H9 (cell line): ENCODE results near the gene TMEM242. TPM values are rescaled to one million over a fixed set of nuclear protein-coding genes. Genes with fewer than 3 reads are reported as not detected.

Experiments used
- DNase-seq: peaks from one replicate; pipeline ENCODE4 v3.0.0-alpha.2; 2017
- H2AFZ ChIP-seq: one replicate; pipeline ENCODE4 v1.6.1; 2013; ENCODE audit warnings: mild to moderate bottlenecking, low read length, control low read depth, moderate library complexity
- H2AK5ac ChIP-seq: 2 replicates; pipeline ENCODE4 v1.6.1; 2013; ENCODE audit warnings: low read length, control low read depth, mixed read lengths; ENCODE audit not compliant: insufficient read length
- H2BK120ac ChIP-seq: one replicate; pipeline ENCODE4 v1.6.1; 2013; ENCODE audit warnings: low read depth, mild to moderate bottlenecking, low read length, control low read depth, inconsistent platforms; ENCODE audit not compliant: poor library complexity, severe bottlenecking
- H2BK12ac ChIP-seq: 2 replicates; pipeline ENCODE4 v1.6.1; 2013; ENCODE audit warnings: low read length, control low read depth, mixed read lengths, low read depth; ENCODE audit not compliant: insufficient read length
- H2BK15ac ChIP-seq: 2 replicates; pipeline ENCODE4 v1.6.1; 2013; ENCODE audit warnings: low read depth, low read length, control low read depth
- H2BK20ac ChIP-seq: one replicate; pipeline ENCODE4 v1.6.1; 2013; ENCODE audit warnings: low read depth, mild to moderate bottlenecking, low read length, control low read depth, inconsistent platforms; ENCODE audit not compliant: poor library complexity, severe bottlenecking
- H2BK5ac ChIP-seq: 2 replicates; pipeline ENCODE4 v1.6.1; 2013; ENCODE audit warnings: low read length, control low read depth, mixed read lengths; ENCODE audit not compliant: insufficient read length
- H3K14ac ChIP-seq: 2 replicates; pipeline ENCODE4 v1.6.1; 2013; ENCODE audit warnings: low read length, control low read depth; ENCODE audit not compliant: insufficient read depth
- H3K18ac ChIP-seq: 2 replicates; pipeline ENCODE4 v1.6.1; 2013; ENCODE audit warnings: low read depth, mild to moderate bottlenecking, mixed read lengths, low read length, control low read depth; ENCODE audit not compliant: insufficient read length
- H3K23ac ChIP-seq: 2 replicates; pipeline ENCODE4 v1.6.1; 2013; ENCODE audit warnings: low read length, control low read depth, mixed read lengths, low read depth; ENCODE audit not compliant: insufficient read length
- H3K23me2 ChIP-seq: 2 replicates; pipeline ENCODE4 v1.6.1; 2013; ENCODE audit warnings: low read depth, mild to moderate bottlenecking, mixed read lengths, low read length, control low read depth; ENCODE audit not compliant: insufficient read length, poor library complexity, severe bottlenecking
- H3K27ac ChIP-seq: 2 replicates; pipeline ENCODE4 v1.5.1; 2013; ENCODE audit warnings: low read length, control low read depth, mixed read lengths, low read depth; ENCODE audit not compliant: insufficient read length
- H3K27me3 ChIP-seq: 2 replicates; pipeline ENCODE4 v1.6.1; 2013; ENCODE audit warnings: low read length, control low read depth, inconsistent platforms; ENCODE audit not compliant: insufficient read depth
- H3K4ac ChIP-seq: 2 replicates; pipeline ENCODE4 v1.6.1; 2013; ENCODE audit warnings: low read depth, mild to moderate bottlenecking, control low read depth, inconsistent platforms, low read length, moderate library complexity
- H3K4me1 ChIP-seq: 2 replicates; pipeline ENCODE4 v1.6.1; 2013; ENCODE audit warnings: low read length, control low read depth, inconsistent platforms; ENCODE audit not compliant: insufficient read depth
- H3K4me2 ChIP-seq: 2 replicates; pipeline ENCODE4 v1.6.1; 2013; ENCODE audit warnings: low read length, control low read depth, mixed read lengths; ENCODE audit not compliant: insufficient read length, insufficient read depth
- H3K56ac ChIP-seq: 2 replicates; pipeline ENCODE4 v1.6.1; 2013; ENCODE audit warnings: low read depth, mild to moderate bottlenecking, mixed read lengths, low read length, control low read depth; ENCODE audit not compliant: insufficient read length
- H3K79me1 ChIP-seq: 2 replicates; pipeline ENCODE4 v1.6.1; 2013; ENCODE audit warnings: low read depth, mild to moderate bottlenecking, moderate library complexity, low read length, control low read depth, inconsistent platforms; ENCODE audit not compliant: insufficient read depth, poor library complexity, severe bottlenecking
- H3K79me2 ChIP-seq: 2 replicates; pipeline ENCODE4 v1.6.1; 2013; ENCODE audit warnings: low read length, control low read depth, inconsistent platforms; ENCODE audit not compliant: insufficient read depth
- H3K9ac ChIP-seq: 2 replicates; pipeline ENCODE4 v1.6.1; 2013; ENCODE audit warnings: low read length, control low read depth, mixed read lengths; ENCODE audit not compliant: insufficient read length; ENCODE audit errors: extremely low read depth
- H3K9me3 ChIP-seq: one replicate; pipeline ENCODE4 v1.6.1; 2013; ENCODE audit warnings: low read depth, low read length, inconsistent platforms; ENCODE audit not compliant: control insufficient read depth
- H3T11ph ChIP-seq: one replicate; pipeline ENCODE4 v1.6.1; 2013; ENCODE audit warnings: mild to moderate bottlenecking, low read length, control low read depth, inconsistent platforms
- H4K20me1 ChIP-seq: one replicate; pipeline ENCODE4 v1.6.1; 2013; ENCODE audit not compliant: control insufficient read depth, insufficient read length, insufficient read depth
- H4K5ac ChIP-seq: 2 replicates; pipeline ENCODE4 v1.6.1; 2013; ENCODE audit warnings: low read depth, mild to moderate bottlenecking, mixed read lengths, low read length, control low read depth; ENCODE audit not compliant: insufficient read length
- H4K8ac ChIP-seq: replicated peaks from 2 replicates; pipeline ENCODE4 v1.6.1; 2013; ENCODE audit warnings: low read length, control low read depth, mixed read lengths, low read depth; ENCODE audit not compliant: insufficient read length
- H4K91ac ChIP-seq: 2 replicates; pipeline ENCODE4 v1.6.1; 2013; ENCODE audit warnings: low read depth, mild to moderate bottlenecking, moderate library complexity, mixed read lengths, low read length, control low read depth; ENCODE audit not compliant: insufficient read length
- H3K27ac Mint-ChIP-seq, 3 experiments: 2 replicates in 2 of 3; 3 replicates in 1 of 3; pipeline ENCODE4 v1.8.0; 2020 to 2021; ENCODE audit warnings: mixed read lengths in 3 of 3, mild to moderate bottlenecking in 1 of 3, moderate library complexity in 1 of 3
- H3K27me3 Mint-ChIP-seq: 2 replicates; pipeline ENCODE4 v1.8.0; 2021; ENCODE audit warnings: low read depth, mild to moderate bottlenecking, moderate library complexity, mixed read lengths
- H3K36me3 Mint-ChIP-seq, 3 experiments: 2 replicates in 2 of 3; 3 replicates in 1 of 3; pipeline ENCODE4 v1.8.0; 2020 to 2021; ENCODE audit warnings: low read depth in 3 of 3, mixed read lengths in 3 of 3; ENCODE audit not compliant: insufficient read depth in 1 of 3
- H3K4me1 Mint-ChIP-seq, 2 experiments: 2 replicates each; pipeline ENCODE4 v1.8.0; 2020; ENCODE audit warnings: mixed read lengths in 2 of 2
- H3K4me3 Mint-ChIP-seq, 2 experiments: 2 replicates in 1 of 2; 3 replicates in 1 of 2; pipeline ENCODE4 v1.8.0; 2020 to 2021; ENCODE audit warnings: mild to moderate bottlenecking in 2 of 2, mixed read lengths in 2 of 2, moderate library complexity in 1 of 2
- H3K9me3 Mint-ChIP-seq, 2 experiments: 2 replicates in 1 of 2; 3 replicates in 1 of 2; pipeline ENCODE4 v1.8.0; 2020; ENCODE audit warnings: mild to moderate bottlenecking in 2 of 2, mixed read lengths in 2 of 2, moderate library complexity in 1 of 2
- CTCF ChIP-seq: fragments of 200-600 bp; sonication (generic); conservative IDR thresholded peaks from 3 replicates; pipeline ENCODE4 v1.8.0; 2021; ENCODE audit warnings: antibody characterized with exemption, mild to moderate bottlenecking
- WGBS: extraction: QIAGEN DNeasy Blood & Tissue Kit; methylation state at CpG from one replicate; pipeline ENCODE4 v1.1.7; 2013; ENCODE audit warnings: missing lambda C conversion rate, low lambda C conversion rate, mixed read lengths; ENCODE audit not compliant: insufficient read length; ENCODE audit errors: extremely low coverage; 5-methylcytosine and 5-hydroxymethylcytosine counted together
- total RNA-seq: library from RNA; stranded (reverse); gene quantifications from 2 replicates; pipeline ENCODE4 v1.2.1, GENCODE V29; 2021

TMEM242 gene
- total RNA-seq, 1 experiment from 2014 or later, result 10.5 TPM

- Mint-ChIP-seq H3K27ac (no peak overlapping the region), H3K36me3 (no peaks in the 10 kb centered on the region; a peak in 1 of 7 replicates), H3K4me3 (no peak overlapping the region), H3K9me3 (no peaks in the 10 kb centered on the region), H3K4me1 (peaks cover 7 to 8% of the 10 kb centered on the region in 2 experiments), H3K27me3 (peaks cover 47% of the 10 kb centered on the region)
- Histone ChIP-seq H3K27ac (no peak overlapping the region), H3K79me1 (no peaks in the 10 kb centered on the region), H3K18ac (no peak overlapping the region), H3K27me3 (no peaks in the 10 kb centered on the region), H2AFZ (no peak overlapping the region), H2BK5ac (no peak overlapping the region), H2AK5ac (no peak overlapping the region), H4K8ac (no peak overlapping the region), H4K20me1 (no peaks in the 10 kb centered on the region), H3K4ac (no peak overlapping the region), H4K91ac (no peak overlapping the region), H2BK12ac (no peak overlapping the region), H3K56ac (no peak overlapping the region), H2BK15ac (no peak overlapping the region), H2BK20ac (no peak overlapping the region), H3K4me1 (no peaks in the 10 kb centered on the region), H3K9me3 (no peaks in the 10 kb centered on the region), H3K9ac (no peak overlapping the region), H3T11ph (no peak overlapping the region), H3K14ac (no peak overlapping the region), H3K4me2 (no peak overlapping the region), H4K5ac (no peak overlapping the region), H2BK120ac (no peak overlapping the region), H3K23me2 (peaks cover 14% of the 10 kb centered on the region), H3K79me2 (no peaks in the 10 kb centered on the region), H3K23ac (no peak overlapping the region)
- DNase-seq, result no peak
- no CpG with 5 or more reads among the region's 6 CpGs for WGBS
- no peak for TF ChIP-seq CTCF
These were observed 3.7 kb upstream of the TMEM242 start for GRCh38 chr6:157326979-157327378.
